GM21528 (cell line): Measurements from ENCODE around the gene SLC12A2.

ENCODE experiments used
- ATAC-seq: cut with Tn5 transposase; IDR thresholded peaks from one replicate; pipeline ENCODE4 v1.9.1; 2021; ENCODE audit warnings: mild to moderate bottlenecking, moderate library complexity; ENCODE audit not compliant: unreplicated experiment, low FRiP score

SLC12A2 gene

DNA sequence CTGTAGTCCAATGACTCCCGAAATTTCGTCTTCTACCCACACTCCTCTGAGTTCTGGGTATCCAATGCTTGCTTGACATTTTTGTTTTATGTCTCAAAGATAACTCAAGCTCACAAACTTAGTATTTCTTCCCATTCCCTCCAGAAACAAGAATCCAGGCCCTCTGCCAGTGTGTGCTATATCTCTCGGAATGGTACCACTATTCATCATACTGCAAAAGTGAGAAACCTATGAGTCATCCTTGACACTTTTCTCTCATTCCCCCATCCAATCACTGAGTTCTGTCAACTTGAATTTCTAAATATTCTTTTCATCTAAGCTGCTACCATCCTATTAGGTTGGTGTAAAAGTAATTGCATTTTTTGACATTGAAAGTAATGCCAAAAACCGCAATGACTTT lies 9.8 kb downstream of the SLC12A2 start:
- no peak for ATAC-seq

DNA sequence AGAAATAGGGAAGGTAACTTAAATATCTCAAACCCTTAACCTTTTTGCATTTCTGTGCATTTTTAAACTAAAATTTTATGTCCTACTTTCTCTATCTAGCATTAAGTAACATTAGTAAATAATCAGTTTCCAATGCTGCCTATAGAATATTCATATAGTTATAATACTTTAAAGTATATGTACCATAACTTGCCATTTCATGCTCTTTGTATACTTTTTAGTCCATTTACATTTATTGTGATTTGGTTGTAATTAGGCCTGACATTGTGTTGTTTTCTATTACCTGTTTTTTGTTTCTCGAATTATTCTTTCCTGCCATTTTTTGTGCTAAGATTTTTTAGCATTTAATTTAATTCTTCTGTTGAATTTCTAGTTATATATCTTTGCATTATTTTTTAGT lies 13.7 kb downstream of the SLC12A2 start:
- no peak for ATAC-seq

DNA sequence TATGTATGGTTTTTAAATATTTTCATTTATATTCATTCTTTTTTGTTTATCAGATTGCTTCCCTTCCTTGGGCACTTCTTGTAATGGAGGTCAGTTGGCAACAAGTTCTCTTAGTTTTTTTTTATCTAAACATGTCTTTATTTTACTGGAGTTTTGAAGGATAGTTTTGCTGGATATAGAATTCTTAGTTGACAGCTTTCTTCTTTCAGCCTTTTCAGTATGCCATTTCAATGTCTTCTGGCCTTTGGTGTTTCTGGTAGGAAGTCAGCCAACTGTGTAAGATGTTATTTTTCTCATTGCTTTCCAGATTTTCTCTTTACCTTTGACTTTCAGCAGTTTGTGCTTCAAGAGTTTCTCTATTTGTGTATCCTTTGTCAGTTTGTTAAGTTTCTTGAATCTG lies 14.2 kb downstream of the SLC12A2 start:
- no peak for ATAC-seq

DNA sequence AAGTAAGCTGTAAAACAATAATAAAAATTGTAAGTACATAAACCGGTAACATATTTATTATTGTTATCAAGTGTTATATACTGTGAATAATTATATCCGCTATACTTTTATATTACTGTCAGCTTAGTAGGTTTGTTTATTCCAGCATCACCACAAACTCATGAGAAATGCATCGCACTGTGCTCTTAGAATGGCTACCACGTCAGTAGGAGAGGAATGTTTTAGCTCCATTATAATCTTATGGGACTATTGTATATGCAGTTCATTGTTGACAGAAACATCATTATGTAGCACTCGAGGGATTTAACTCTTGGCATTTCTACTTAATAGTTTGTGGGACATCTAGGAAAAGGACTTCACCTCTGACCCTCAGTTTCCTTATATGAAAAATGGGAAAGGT lies 16.4 kb downstream of the SLC12A2 start:
- no peak for ATAC-seq

DNA sequence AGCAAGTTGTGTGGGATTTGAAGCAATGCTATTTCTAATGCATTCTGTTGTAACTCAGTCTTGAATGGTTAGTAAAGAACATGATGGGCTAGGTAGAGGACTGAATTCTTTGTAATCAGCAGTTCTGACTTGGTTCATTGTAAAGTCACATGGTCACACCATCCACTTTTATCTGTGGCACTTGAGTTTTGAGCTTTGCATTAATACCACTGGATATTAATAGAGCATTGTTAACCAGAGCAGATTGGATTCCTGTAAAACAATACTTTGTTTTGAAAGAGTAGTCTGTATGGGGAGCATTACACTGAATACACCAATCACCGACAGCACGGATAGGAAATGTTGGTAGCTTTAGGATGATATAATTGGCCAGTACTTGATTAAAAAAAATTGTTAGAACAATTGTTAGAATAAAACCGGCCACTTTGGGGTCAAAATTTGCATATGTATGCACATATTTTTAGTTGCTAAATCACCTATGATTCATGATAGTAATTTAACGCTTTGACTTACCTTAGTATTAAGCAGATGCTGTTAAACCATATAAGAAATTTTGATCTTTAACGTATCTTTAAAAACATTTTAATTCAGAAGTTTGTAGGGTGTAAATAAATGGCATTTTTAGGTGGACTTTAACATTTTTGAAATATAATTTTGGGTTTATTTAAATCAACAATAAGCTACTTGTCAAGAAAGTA lies 17.4 kb downstream of the SLC12A2 start:
- ATAC-seq, result no peak

DNA sequence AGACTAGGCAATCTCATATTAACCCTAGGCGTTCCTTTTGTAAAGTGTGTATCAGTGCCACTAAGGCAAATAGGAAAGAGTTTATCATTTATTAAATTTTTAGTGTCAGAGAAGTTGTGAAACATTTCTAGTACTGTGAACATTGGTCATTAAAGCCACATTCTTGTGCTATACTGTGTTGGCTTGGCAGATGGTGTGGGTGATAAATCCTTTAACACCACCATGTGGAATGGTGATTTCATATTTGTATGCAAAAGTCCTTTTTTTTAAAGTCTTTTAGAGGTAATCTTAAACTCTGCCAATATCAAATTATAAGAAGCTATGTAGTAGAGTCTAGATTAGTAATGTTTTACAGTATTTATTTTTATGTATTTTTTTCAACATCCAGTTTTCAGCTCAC lies 18.1 kb downstream of the SLC12A2 start:
- ATAC-seq, result no peak

DNA sequence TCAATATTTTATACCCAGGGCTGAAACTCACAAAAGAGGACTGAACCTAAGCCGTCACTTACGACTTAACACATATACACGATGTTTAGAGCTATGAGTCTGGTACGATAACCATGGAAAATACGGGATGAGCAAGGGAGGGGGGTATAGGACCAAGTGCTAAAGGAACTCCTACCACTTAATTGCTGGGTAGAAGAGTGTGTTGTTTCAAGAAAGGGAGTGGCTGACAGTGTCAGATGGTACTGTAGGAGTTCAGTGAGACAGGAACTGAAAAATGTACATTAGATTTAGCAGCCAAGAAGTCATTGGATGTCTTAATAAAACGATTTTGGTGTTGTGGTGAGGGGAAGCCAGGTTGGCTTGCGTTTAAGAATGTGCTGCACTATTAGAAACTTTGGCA lies 21.6 kb downstream of the SLC12A2 start:
- ATAC-seq, result no peak

DNA sequence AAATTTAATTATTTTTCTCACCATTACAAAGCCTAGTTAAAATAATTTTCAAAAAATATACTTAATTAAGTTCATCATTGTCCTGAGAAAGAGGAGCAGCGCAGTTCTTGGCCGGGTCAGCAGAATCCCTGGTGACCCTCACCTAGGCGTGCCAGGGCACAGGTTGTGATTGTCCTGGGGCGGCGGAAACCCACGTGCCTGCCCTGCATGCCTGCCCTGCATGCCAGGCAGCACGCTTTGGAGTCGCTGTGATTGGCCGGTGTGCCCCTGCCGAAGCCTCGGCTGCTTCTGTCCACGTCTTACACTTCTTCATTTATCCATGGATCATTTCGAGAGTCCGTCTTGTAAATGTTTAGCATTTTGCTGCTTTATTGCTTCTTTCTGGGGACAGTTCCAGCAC lies 25.6 kb downstream of the SLC12A2 start:
- ATAC-seq, result no peak

DNA sequence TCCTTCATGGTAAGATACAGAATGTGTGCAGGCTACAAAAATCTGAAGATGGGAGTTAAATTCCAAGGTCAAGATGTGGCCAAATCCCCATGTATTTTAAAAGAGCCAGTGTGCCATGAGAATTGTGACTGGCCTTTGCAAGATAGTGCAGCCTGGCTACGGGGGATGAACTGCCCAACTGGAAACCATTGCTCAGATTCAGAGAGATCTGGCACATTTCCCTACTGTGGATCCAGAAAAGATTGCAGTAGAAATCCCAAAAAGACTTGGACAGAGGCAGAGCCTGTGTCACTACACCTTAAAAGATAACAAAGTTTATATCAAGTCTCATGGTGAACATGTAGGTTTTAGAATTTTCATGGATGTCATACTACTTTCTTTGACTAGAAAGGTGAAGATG lies 26.2 kb downstream of the SLC12A2 start:
- ATAC-seq, result no peak

DNA sequence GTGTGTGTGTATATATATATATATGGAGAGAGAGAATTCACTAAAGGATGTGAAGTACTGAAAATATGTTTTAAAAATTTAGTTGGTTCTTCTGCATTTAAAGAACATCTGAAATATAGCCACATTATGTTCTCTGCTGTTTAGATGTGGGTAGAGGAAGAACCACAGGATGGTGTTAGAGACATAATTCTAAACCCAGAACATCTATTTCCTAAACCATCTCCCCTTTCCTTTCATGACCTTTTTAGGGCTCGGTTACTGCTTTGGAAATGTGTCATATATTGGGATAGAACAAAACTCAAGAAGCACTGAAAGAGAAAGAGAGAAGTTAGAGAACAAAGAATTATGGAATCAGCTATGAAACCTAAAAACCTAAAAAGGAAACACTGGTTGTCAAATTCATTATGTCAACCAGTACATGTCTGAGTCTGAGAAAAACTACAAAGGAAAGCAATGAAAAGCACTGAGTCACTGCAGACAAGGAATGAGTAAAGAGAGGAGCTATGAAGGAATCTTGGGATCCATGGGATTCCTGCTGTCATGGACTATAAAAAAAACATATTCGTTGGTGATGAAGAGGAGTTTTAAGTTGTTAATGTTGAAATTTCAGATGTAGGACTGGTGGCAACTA lies 28.4 kb downstream of the SLC12A2 start:
- ATAC-seq, result no peak

DNA sequence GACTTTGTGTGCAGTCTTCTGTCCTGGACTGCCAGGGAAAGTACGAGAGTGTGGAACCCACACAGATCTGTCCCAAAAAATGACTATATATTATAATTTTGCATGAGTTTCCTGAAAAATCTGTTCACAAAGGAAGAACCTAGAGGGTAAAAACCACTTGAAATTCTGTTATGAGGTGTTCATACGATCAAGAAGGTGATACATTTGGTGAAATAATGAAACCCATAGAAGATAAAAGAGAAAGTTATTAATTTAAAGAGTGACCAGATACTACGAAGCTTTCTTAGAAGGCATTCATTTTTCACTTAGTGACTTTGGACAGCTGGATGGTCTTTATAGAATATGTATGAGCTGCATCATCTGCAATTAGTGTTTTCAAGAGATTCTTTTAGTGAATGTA lies 32.9 kb downstream of the SLC12A2 start:
- no peak for ATAC-seq

DNA sequence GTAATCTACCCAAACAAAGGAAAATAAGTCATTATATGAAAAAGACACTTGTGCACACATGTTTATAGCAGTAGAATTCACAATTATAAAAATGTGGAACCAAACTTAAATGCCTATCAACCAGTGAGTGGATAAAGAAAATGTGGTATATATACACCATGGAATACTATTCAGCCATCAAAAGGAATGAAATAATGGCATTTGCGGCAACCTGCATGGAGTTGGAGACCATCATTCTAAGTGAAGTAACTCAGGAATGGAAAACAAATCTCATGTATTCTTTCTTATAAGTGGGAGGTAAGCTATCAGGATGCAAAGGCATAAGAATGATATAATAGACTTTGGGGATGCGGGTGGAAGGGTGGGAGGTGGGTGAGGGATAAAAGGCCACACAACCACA lies 34.6 kb downstream of the SLC12A2 start:
- ATAC-seq, result no peak

DNA sequence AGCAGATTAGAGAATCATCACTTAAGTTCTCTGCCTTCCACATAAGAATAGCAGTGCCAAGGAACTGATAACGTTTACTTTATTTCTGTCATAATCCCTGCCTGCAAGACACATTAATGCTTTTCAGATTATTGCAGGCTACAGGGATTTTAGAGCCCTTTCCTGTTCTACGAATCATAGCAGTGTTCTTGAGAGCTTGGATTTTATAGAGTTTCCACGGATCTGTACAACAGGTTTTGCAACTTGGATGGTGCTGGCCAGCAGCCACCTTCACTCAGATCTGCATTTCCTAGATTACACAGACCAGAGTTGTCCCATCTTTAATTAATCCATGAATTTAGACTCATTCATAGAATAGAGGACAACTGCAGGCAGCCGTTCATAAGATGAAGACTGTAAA lies 38.1 kb downstream of the SLC12A2 start:
- no peak for ATAC-seq

DNA sequence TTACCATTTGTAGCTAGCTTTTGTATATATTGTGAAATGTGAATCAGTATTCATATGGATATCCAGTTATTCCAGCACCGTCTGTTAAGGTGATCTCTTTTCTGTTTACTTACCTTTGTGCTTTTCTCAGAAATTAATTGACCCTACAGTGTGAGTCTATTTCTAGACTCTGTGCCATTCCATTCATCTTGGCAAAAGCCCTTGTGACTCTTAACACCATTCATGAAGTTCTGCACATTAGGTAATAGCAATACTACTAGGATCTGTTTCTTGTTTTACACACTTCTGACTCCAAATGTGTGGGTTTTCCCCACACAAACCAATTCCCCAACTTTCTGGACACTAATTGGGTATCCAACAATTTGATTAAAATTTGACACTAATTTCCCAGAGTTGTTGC lies 40.4 kb downstream of the SLC12A2 start:
- ATAC-seq, result no peak

DNA sequence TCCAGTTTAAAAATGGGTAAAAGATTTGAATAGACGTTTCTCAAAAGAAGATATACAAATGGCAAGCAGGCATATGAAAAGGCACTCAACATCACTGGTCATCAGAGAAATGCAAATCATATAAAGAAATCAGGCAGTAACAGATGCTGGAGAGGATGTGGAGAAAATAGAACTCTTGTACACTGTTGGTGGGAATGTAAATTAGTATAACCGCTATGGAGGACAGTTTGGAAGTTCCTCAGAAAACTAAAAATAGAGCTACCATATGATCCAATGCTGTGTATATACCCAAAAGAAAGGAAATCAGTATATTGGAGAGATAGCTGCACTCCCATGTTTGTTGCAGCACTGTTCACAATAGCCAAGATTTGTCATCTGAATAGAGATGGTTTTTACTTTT lies 42.7 kb downstream of the SLC12A2 start:
- no peak for ATAC-seq

DNA sequence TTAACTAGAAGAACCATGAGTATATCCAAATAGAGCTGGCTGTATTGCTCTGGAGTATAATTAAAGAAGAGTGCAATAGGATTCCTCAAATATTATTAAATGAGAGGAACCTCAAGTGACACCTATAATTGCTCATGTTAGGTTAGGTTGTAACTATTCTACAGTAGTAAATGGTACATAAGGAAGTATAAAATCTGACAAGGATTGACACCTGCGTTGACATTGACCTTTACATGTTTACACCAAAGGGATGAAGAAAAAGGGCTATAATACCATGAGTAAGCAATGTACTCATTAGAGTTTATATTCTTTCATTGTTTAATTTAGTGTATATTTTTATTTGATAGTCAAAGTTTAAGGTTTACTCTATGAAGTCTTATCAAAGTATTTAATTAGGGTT lies 48.9 kb downstream of the SLC12A2 start:
- ATAC-seq, result no peak

DNA sequence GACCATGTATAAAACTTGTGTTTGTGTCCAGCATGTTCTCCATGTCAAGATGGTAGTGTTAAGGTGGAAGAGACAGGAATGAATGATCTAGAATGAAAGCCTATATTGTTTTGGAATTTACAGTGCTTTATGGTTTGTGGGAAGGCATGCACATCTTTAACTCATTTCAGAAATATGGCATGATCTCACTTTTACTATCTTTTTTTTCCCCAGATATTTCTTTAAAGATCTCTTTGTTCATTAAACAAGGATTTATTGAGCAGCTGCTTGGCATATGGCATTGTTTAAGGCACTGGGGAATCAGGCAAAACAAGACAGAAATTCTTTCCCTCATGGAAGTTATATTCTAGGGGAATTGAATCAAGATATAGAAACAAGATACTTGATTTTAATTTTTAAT lies 51.7 kb downstream of the SLC12A2 start:
- ATAC-seq, result no peak

DNA sequence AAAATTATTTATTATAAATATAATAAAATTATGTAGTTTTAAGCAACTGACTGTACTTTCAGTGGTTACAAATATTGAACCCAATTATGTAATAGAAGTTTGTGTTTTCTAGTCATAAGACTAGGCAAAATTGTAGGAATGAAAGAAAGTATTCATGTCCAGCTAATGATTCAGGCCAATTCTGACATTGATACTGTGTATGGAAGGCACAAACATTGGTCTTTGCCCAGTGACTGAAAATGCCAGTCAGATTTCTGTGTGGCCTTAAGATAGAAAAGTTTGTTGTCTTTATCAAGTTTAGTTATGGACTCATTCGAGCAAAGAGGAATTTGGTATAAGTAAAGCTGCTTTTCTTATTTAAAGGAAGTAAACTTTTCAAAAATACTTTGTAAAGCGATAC lies 60.3 kb downstream of the SLC12A2 start:
- ATAC-seq, result no peak

DNA sequence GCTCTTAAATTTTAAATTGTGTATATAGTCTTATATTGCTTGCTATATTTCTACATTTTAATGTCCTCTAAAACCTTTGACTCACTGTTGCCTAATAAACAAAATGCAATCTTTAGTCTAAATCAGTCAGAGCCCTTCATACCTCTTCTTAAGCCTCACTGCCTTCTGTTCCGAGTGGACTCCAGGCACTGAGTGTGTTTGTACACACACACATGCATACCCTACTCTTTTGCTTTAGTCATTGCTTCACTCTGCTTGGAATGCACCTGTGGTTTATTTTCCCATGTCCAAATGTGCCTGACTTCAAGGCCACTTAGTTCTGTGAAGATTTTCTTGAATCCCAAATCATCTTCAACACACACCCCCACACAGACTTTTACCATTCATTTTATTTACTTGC lies 60.9 kb downstream of the SLC12A2 start:
- no peak for ATAC-seq

DNA sequence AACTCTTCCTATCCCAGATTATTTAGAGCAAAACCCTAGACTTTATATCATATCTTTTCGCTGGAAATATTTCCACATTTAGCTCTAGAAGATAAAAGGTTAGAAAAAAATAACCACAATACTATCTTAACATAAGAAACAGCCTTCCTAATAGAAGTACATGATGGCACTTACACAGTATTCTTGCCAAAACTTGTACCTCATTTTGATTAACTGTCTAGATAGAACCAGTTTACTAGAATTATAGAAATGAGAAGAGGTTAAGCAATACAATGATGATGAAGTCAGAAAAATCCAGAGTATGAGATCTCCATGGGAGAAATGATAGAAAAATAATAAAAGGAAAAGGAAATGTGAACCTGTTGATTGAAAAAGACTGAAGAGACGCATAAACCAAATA lies 63.1 kb downstream of the SLC12A2 start:
- ATAC-seq, result no peak

DNA sequence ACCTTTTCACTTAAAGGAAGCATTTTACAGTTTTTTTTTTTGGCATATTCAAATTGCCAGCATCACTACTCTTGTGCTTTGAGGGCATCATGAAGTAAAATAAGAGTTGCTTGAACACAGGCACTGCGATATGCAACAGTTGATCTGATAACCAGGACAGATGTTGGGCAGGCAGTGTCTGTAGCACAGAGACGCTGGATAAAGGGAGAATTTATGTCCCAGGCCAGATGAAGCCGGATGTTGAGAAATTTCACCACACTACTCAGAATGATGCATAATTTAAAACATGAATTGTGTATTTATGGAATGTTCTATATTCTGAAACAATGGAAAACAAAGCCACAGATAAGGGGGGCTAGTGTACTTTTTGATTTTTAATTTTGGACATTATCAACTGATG lies 71.4 kb downstream of the SLC12A2 start:
- no peak for ATAC-seq

DNA sequence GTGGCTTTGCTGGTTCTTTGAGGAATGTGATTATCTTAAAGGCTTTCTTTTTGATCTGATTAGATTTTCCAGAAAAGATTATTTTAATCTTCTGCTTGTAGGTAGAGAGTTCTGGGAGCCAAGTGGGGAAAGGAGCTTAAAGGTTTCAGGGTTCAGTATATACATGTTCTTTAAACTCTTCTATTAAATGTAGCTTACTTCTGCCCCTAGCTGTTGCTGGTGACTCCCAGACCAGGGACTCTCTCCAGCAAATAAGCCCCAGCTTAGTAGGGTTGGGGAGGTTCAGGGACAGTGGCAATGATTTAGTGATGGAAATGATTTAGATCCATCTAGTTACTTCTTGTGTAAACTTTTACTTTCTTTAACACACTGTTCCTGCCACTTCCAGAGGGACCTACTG lies 72.2 kb downstream of the SLC12A2 start:
- no peak for ATAC-seq

DNA sequence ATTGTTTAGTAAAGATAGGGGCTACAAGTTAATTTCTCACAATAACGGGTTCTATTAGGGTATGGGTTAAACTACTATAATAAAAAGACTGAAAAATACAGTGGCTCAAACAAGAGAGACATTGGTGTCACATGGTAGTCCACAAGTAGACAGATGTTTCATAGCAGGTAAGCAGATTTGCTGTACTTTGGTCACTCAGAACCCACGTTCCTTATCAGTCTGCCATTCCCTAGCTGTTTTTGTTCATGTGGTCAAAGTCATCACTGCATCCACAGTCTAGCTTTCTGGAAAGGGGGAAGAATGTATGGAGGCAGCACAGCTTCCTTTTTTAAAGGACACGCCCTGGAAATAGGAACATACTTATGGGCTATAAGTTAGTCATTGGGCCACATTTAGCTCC lies 73.0 kb downstream of the SLC12A2 start:
- no peak for ATAC-seq
